HEK293T (cell line): ENCODE data around the gene TBC1D19.

Experiments
- BHLHE40 ChIP-seq: fragments of 450-650 bp; IDR thresholded peaks from 2 replicates; pipeline ENCODE4 v1.6.1; 2016; ENCODE audit warnings: mild to moderate bottlenecking, moderate library complexity, borderline replicate concordance
- FOXA1 ChIP-seq: fragments of 450-650 bp; IDR thresholded peaks from 2 replicates; pipeline ENCODE4 v1.6.1; 2016; ENCODE audit warnings: mild to moderate bottlenecking
- FOXM1 ChIP-seq: fragments of 450-650 bp; IDR thresholded peaks from 2 replicates; pipeline ENCODE4 v1.6.1; 2017; ENCODE audit warnings: mild to moderate bottlenecking, borderline replicate concordance
- HDGF ChIP-seq: fragments of 450-650 bp; IDR thresholded peaks from 2 replicates; pipeline ENCODE4 v1.6.1; 2017; ENCODE audit warnings: antibody characterized with exemption, borderline replicate concordance
- L3MBTL2 ChIP-seq: fragments of 450-650 bp; conservative IDR thresholded peaks from 2 replicates; pipeline ENCODE4 v1.6.1; 2016; ENCODE audit warnings: mild to moderate bottlenecking
- LEF1 ChIP-seq: fragments of 450-650 bp; IDR thresholded peaks from 2 replicates; pipeline ENCODE4 v1.6.1; 2017; ENCODE audit warnings: mild to moderate bottlenecking, borderline replicate concordance
- SP1 ChIP-seq: fragments of 450-650 bp; IDR thresholded peaks from 2 replicates; pipeline ENCODE4 v1.6.1; 2017
- SUZ12 ChIP-seq: fragments of 450-650 bp; IDR thresholded peaks from 2 replicates; pipeline ENCODE4 v1.6.1; 2016; ENCODE audit warnings: mild to moderate bottlenecking

DNA sequence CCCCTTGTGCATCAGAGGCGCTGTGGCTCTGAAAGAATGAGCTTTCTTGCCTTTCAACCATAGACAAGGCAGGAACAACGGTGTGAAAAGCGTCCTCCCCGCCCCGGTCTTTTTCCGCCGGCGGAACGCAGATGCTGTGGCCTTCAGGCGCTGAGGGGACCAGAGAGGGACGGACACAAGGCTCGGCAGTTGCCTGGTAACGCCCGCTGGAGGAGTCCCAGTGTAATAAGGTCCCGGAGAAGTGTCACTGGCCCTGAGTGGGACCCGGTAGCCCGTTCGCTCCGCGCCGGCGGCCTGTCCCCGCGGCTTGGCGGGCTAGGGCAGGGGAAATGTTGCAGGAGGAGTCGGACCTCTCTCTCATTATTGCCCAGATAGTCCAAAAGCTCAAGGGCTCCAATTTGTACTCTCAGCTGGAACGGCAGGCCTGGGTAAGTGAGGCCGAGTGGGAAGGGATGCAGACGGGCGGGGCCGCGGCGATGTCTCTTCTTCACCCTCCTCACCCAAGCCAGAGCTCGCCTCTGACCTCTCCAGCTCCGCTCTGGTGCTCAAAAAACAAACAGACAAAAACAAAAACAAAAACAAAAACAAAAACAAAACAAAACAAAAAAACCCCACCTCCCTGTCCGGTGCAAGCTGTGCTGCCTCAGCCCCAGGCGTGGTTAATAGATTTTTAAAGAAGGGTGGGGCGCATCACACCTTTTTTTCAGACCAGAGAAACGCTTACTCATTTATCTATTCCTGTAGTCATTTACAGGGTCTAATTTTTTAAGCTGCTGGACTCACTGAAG, at the start of gene TBC1D19:
- TF ChIP-seq L3MBTL2 (peak; percentile 39; the same call in 1 of the 2 replicates), FOXA1 (no peak), HDGF (no peak), SUZ12 (no peak), LEF1 (no peak), SP1 (no peak), BHLHE40 (no peak), FOXM1 (peak; percentile 22; the same call in 1 of the 2 replicates)
